SU-DHL-6 (cell line): Measurements from ENCODE around the gene VEZT.

Source experiments
- H2AFZ ChIP-seq: fragments of 200-600 bp; sonication (generic); 2 replicates; pipeline ENCODE4 v1.6.1; 2014; ENCODE audit warnings: low read depth, mild to moderate bottlenecking, moderate library complexity, mixed read lengths, antibody characterized with exemption, low read length; ENCODE audit not compliant: severe bottlenecking
- H3F3A ChIP-seq: fragments of 200-600 bp; shearing (Covaris generic); 2 replicates; pipeline ENCODE4 v1.6.0; 2016; ENCODE audit warnings: antibody characterized with exemption, mild to moderate bottlenecking; ENCODE audit not compliant: insufficient read depth
- H3K27ac ChIP-seq: fragments of 200-600 bp; sonication (generic); 2 replicates; pipeline ENCODE4 v1.5.1; 2016; ENCODE audit warnings: low read depth, mild to moderate bottlenecking, low read length, moderate library complexity, mixed read lengths
- H3K27me3 ChIP-seq: fragments of 200-600 bp; sonication (generic), shearing (Covaris generic); 2 replicates; pipeline ENCODE4 v1.6.0; 2014; ENCODE audit warnings: mild to moderate bottlenecking, low read length
- H3K36me3 ChIP-seq: fragments of 200-600 bp; sonication (generic); 2 replicates; pipeline ENCODE4 v1.6.1; 2014; ENCODE audit warnings: mild to moderate bottlenecking, low read length, mixed read lengths
- H3K4me2 ChIP-seq: fragments of 300-600, 200-600 bp; shearing (Covaris generic), sonication (generic); 2 replicates; pipeline ENCODE4 v1.6.0; 2014; ENCODE audit warnings: low read length, low read depth, mild to moderate bottlenecking; ENCODE audit not compliant: poor library complexity, severe bottlenecking
- H3K4me3 ChIP-seq: fragments of 200-600 bp; sonication (generic); 2 replicates; pipeline ENCODE4 v1.5.1; 2014; ENCODE audit warnings: antibody characterized with exemption, low read length, mild to moderate bottlenecking, mixed read lengths; ENCODE audit not compliant: insufficient read depth, poor library complexity, severe bottlenecking
- H3K79me2 ChIP-seq: fragments of 200-600 bp; sonication (generic); 2 replicates; pipeline ENCODE4 v1.6.1; 2014; ENCODE audit warnings: mild to moderate bottlenecking, low read length, moderate library complexity; ENCODE audit not compliant: insufficient read depth
- H3K9ac ChIP-seq: fragments of 200-600 bp; sonication (generic); 2 replicates; pipeline ENCODE4 v1.7.0; 2014; ENCODE audit warnings: mild to moderate bottlenecking, low read length
- H3K9me2 ChIP-seq: fragments of 200-600 bp; sonication (generic); replicated peaks from 2 replicates; pipeline ENCODE4 v1.6.1; 2014; ENCODE audit warnings: low read length; ENCODE audit not compliant: insufficient read depth
- H3K9me3 ChIP-seq: fragments of 200-600 bp; sonication (generic); 2 replicates; pipeline ENCODE4 v1.6.1; 2014; ENCODE audit warnings: low read length, mixed read lengths; ENCODE audit not compliant: insufficient read depth
- H4K20me1 ChIP-seq: fragments of 200-600 bp; sonication (generic); 2 replicates; pipeline ENCODE4 v1.6.1; 2014; ENCODE audit warnings: low read depth, mild to moderate bottlenecking, antibody characterized with exemption, low read length, moderate library complexity, mixed read lengths
- CTCF ChIP-seq: fragments of 200-600 bp; sonication (generic); IDR thresholded peaks from one replicate; pipeline ENCODE4 v1.5.1; 2017; ENCODE audit warnings: antibody characterized with exemption, mild to moderate bottlenecking, low read length, moderate library complexity; ENCODE audit not compliant: insufficient read depth, poor library complexity, severe bottlenecking
- EZH2phosphoT487 ChIP-seq: fragments of 200-600 bp; sonication (generic), shearing (Covaris generic); conservative IDR thresholded peaks from 2 replicates; pipeline ENCODE4 v1.6.1; 2018; ENCODE audit warnings: mild to moderate bottlenecking, antibody characterized with exemption, low read length, moderate library complexity, mixed read lengths

The VEZT gene

GRCh38 chr12:95244350-95244749 lies 26.7 kb downstream of the VEZT start:
- Histone ChIP-seq H3K79me2 (peaks cover 90% of the 10 kb centered on the region), H3K27me3 (no peaks in the 10 kb centered on the region), H3K9me3 (no peaks in the 10 kb centered on the region), H3K9ac (no peak overlapping the region), H3K9me2 (no peaks in the 10 kb centered on the region), H3F3A (peaks cover 6% of the 10 kb centered on the region; the same call in 1 of the 2 replicates), H2AFZ (no peak overlapping the region), H4K20me1 (peaks cover 22% of the 10 kb centered on the region), H3K36me3 (no peaks in the 10 kb centered on the region), H3K4me2 (no peak overlapping the region), H3K27ac (no peak overlapping the region), H3K4me3 (no peak overlapping the region)
- no peak for TF ChIP-seq CTCF
- no peak for TF ChIP-seq EZH2phosphoT487

DNA sequence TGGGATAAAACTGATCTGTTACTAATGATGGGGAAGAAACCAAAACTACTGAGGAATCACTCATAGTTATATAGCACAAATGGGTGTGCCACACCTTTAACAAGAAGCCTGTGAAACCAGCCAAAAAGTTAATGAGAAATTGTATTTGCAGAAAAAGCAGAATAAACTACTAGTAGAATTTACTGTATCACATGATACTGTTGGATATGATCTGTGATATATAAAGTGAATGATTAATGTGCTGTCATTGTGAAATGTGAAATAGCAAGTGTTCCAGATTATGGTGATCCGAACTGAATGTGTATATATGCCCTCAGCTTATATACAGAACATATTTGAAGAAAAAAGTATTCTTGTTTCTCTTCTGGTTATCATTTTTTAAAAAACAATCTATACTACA lies 30.5 kb downstream of the VEZT start:
- no peak overlapping the region for H3K4me2 ChIP-seq

DNA sequence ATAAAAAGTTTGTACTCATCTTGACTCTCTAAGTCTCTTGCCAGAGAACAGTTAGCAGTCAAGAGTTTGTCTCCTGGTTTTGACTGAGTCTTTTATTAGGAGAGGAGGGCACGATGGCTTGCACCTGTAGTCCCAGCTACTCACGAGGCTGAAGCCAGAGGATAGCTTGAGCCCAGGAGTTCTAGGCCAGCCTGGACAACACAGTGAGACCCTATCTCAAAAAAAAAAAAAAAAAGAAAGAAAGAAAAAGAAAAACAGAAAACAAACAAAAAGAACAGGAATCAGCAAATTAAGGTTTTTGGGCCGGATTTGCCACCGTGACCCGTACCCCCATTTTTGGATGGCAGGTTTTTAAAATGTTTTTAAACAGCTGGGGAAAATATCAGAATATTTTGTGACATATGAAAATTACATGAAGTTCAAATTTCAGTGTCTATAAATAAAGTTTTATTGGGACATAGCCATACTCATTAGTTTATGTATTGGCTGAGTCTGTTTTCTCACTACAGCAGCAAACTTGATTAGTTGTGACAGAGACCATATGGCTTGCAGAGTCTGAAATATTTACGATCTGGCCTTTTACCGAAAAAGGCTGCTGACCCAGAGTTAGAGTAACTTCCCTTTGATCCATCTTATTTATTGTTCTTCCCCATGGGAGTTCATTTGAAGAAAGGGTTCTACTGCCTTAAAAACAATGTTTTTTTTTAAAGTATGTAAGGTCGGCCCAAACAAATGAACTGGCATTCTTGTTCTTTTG lies 31.2 kb downstream of the VEZT start:
- Histone ChIP-seq H3F3A (peaks cover 6% of the 10 kb centered on the region; the same call in 1 of the 2 replicates), H3K36me3 (peaks cover 12% of the 10 kb centered on the region), H4K20me1 (peaks cover 8% of the 10 kb centered on the region; the same call in 1 of the 2 replicates), H3K27ac (no peak overlapping the region), H3K9me3 (no peaks in the 10 kb centered on the region), H3K9ac (no peak overlapping the region), H3K4me3 (no peak overlapping the region), H2AFZ (no peak overlapping the region), H3K79me2 (peaks cover 71% of the 10 kb centered on the region), H3K9me2 (no peaks in the 10 kb centered on the region), H3K27me3 (no peaks in the 10 kb centered on the region), H3K4me2 (no peak overlapping the region)
- no peak for TF ChIP-seq EZH2phosphoT487
- TF ChIP-seq CTCF = no peak

More for the DNA sequence above, 30.5 kb downstream of the VEZT start:
- H3K4me3 ChIP-seq = no peak overlapping the region
- H3K9ac ChIP-seq = no peak overlapping the region
- TF ChIP-seq CTCF (no peak), EZH2phosphoT487 (no peak)
- peaks cover 6% of the 10 kb centered on the region; the same call in 1 of the 2 replicates for H3F3A ChIP-seq
- H2AFZ ChIP-seq = no peak overlapping the region
- no peaks in the 10 kb centered on the region for H3K9me2 ChIP-seq
- no peaks in the 10 kb centered on the region for H3K9me3 ChIP-seq
- H4K20me1 ChIP-seq = peaks cover 8% of the 10 kb centered on the region; the same call in 1 of the 2 replicates
- no peaks in the 10 kb centered on the region for H3K27me3 ChIP-seq
- H3K79me2 ChIP-seq = peaks cover 76% of the 10 kb centered on the region
- peaks cover 12% of the 10 kb centered on the region for H3K36me3 ChIP-seq
- no peak overlapping the region for H3K27ac ChIP-seq
